Loucy (cell line): ENCODE results near the gene ACER3.

Experiments used
- H2AFZ ChIP-seq: fragments of 200-600 bp; sonication (generic); 2 replicates; pipeline ENCODE4 v1.6.0; 2016; ENCODE audit warnings: antibody characterized with exemption, mild to moderate bottlenecking, low read length, moderate library complexity
- H3F3A ChIP-seq: fragments of 200-600 bp; 2 replicates; pipeline ENCODE4 v1.6.0; 2016; ENCODE audit warnings: antibody characterized with exemption, low read depth, mild to moderate bottlenecking
- H3K27me3 ChIP-seq: fragments of 200-600 bp; sonication (generic); 2 replicates; pipeline ENCODE4 v1.6.1; 2014; ENCODE audit warnings: low read length, mild to moderate bottlenecking; ENCODE audit not compliant: insufficient read depth, poor library complexity, severe bottlenecking
- H3K36me3 ChIP-seq: fragments of 200-600 bp; sonication (generic); 2 replicates; pipeline ENCODE4 v1.6.1; 2016; ENCODE audit warnings: low read length; ENCODE audit not compliant: insufficient read depth
- H3K4me1 ChIP-seq: fragments of 200-600 bp; sonication (generic); 2 replicates; pipeline ENCODE4 v1.5.1; 2014; ENCODE audit warnings: low read length, mild to moderate bottlenecking; ENCODE audit not compliant: insufficient read depth, poor library complexity, severe bottlenecking
- H3K4me2 ChIP-seq: fragments of 200-600 bp; sonication (generic); 2 replicates; pipeline ENCODE4 v1.6.0; 2014; ENCODE audit warnings: antibody characterized with exemption, low read length, low read depth, mild to moderate bottlenecking; ENCODE audit not compliant: poor library complexity, severe bottlenecking
- H3K4me3 ChIP-seq: fragments of 200-600 bp; sonication (generic); 2 replicates; pipeline ENCODE4 v1.5.1; 2014; ENCODE audit warnings: low read length, mild to moderate bottlenecking, mixed read lengths; ENCODE audit not compliant: poor library complexity, severe bottlenecking
- H3K79me2 ChIP-seq: fragments of 200-600 bp; sonication (generic); 2 replicates; pipeline ENCODE4 v1.6.1; 2014; ENCODE audit warnings: low read length; ENCODE audit not compliant: insufficient read depth
- H3K9ac ChIP-seq: fragments of 200-600 bp; sonication (generic); 2 replicates; pipeline ENCODE4 v1.6.0; 2014; ENCODE audit warnings: mild to moderate bottlenecking, low read depth, low read length, moderate library complexity; ENCODE audit not compliant: poor library complexity, severe bottlenecking
- H3K9me2 ChIP-seq: fragments of 200-600 bp; sonication (generic); replicated peaks from 2 replicates; pipeline ENCODE4 v1.6.1; 2016; ENCODE audit warnings: low read depth, low read length, mixed read lengths
- H3K9me3 ChIP-seq: fragments of 200-600 bp; sonication (generic); 2 replicates; pipeline ENCODE4 v1.6.1; 2014; ENCODE audit warnings: mild to moderate bottlenecking, antibody characterized with exemption, low read length, low read depth; ENCODE audit not compliant: insufficient read depth
- H4K20me1 ChIP-seq: fragments of 200-600 bp; sonication (generic); 2 replicates; pipeline ENCODE4 v1.6.0; 2014; ENCODE audit warnings: antibody characterized with exemption, low read length, mild to moderate bottlenecking; ENCODE audit not compliant: insufficient read depth, poor library complexity, severe bottlenecking
- EZH2phosphoT487 ChIP-seq: fragments of 200-600 bp; IDR thresholded peaks from 2 replicates; pipeline ENCODE4 v1.6.1; 2018; ENCODE audit warnings: antibody characterized with exemption, mild to moderate bottlenecking, moderate library complexity, borderline replicate concordance
- TF ChIP-seq, protein P1 (sequence below): fragments of 200-600 bp; sonication (generic); conservative IDR thresholded peaks from 2 replicates; pipeline ENCODE4 v1.5.1; 2014; ENCODE audit warnings: mild to moderate bottlenecking, antibody characterized with exemption, low read length

Gene ACER3

DNA sequence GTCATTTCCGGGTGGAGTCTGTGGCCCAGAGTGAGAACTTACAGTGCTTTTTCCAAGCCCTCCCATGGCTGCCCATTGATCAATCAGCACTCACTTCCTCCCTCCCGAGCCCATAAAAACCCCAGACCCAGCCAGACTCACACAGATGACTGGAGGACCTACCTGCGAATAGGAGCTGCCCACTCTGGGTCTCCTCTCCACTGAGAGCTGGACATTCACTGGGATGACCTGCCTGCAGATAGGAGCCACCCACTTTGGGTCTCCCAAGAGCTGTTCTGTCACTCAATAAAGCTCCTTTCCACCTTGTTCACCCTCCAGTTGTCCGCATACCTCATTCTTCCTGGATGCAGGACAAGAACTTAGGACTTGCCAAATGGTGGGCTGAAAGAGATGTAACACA lies 117.5 kb downstream of the ACER3 start:
- peaks cover 10% of the 10 kb centered on the region; the same call in 1 of the 2 replicates for H3K9me3 ChIP-seq
- H2AFZ ChIP-seq = no peak overlapping the region
- no peak overlapping the region for H3K9ac ChIP-seq
- H3K4me1 ChIP-seq = no peaks in the 10 kb centered on the region
- no peak overlapping the region for H3K4me2 ChIP-seq
- H3K4me3 ChIP-seq = no peak overlapping the region
- H3F3A ChIP-seq = no peaks in the 10 kb centered on the region
- H3K36me3 ChIP-seq = no peaks in the 10 kb centered on the region
- no peaks in the 10 kb centered on the region for H3K9me2 ChIP-seq
- no peaks in the 10 kb centered on the region for H3K27me3 ChIP-seq
- H3K79me2 ChIP-seq = no peaks in the 10 kb centered on the region
- no peaks in the 10 kb centered on the region for H4K20me1 ChIP-seq
- no peak for TF ChIP-seq EZH2phosphoT487
- TF ChIP-seq, protein P1, sequence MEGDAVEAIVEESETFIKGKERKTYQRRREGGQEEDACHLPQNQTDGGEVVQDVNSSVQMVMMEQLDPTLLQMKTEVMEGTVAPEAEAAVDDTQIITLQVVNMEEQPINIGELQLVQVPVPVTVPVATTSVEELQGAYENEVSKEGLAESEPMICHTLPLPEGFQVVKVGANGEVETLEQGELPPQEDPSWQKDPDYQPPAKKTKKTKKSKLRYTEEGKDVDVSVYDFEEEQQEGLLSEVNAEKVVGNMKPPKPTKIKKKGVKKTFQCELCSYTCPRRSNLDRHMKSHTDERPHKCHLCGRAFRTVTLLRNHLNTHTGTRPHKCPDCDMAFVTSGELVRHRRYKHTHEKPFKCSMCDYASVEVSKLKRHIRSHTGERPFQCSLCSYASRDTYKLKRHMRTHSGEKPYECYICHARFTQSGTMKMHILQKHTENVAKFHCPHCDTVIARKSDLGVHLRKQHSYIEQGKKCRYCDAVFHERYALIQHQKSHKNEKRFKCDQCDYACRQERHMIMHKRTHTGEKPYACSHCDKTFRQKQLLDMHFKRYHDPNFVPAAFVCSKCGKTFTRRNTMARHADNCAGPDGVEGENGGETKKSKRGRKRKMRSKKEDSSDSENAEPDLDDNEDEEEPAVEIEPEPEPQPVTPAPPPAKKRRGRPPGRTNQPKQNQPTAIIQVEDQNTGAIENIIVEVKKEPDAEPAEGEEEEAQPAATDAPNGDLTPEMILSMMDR = no peak

DNA sequence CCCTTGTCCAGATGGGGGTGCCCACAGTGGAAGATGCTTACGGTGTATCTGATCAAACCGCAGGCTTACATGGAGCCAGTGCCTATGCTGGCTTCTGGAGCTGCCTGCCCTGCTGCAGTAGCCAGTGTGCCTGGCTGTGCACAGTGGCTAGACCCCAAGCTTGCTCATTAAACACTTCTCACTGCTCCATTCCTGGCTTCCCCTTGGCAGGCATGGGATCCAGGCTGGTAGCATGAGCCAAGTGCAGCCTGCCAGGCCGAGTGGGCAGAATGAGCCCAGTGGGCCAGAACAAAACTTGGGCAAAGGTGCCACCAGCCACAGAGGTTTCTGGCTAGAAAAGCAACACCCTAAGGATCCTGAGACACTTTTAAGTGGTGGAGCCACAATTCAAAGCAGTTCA lies 118.1 kb downstream of the ACER3 start:
- H3F3A ChIP-seq = no peaks in the 10 kb centered on the region
- peaks cover 10% of the 10 kb centered on the region; the same call in 1 of the 2 replicates for H3K9me3 ChIP-seq
- TF ChIP-seq EZH2phosphoT487 = no peak
- TF ChIP-seq, protein P1 = no peak
- H3K27me3 ChIP-seq = no peaks in the 10 kb centered on the region
- H3K36me3 ChIP-seq = no peaks in the 10 kb centered on the region
- no peaks in the 10 kb centered on the region for H3K79me2 ChIP-seq
- no peaks in the 10 kb centered on the region for H4K20me1 ChIP-seq
- no peaks in the 10 kb centered on the region for H3K4me1 ChIP-seq
- H3K9ac ChIP-seq = no peak overlapping the region
- no peak overlapping the region for H2AFZ ChIP-seq
- no peak overlapping the region for H3K4me2 ChIP-seq
- no peaks in the 10 kb centered on the region for H3K9me2 ChIP-seq
- H3K4me3 ChIP-seq = no peak overlapping the region

DNA sequence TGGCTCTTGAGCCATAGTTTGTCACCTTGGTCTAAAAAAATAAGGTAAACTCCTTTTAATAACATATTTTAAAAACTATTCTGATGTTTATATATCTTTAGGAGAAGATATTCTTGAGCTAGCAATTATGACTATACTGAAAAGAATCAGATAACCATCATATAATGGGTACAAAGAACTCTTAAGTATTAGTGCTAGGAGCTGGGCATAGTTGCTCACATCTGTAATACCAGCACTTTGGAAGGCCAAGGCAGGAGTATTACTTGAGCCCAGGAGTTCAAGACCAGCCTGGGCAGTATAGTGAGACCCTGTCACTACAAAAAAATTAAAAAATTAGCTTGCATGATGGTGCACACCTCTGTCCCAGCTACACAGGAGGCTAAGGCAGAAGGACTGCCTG lies 119.5 kb downstream of the ACER3 start:
- Histone ChIP-seq H3K4me1 (no peaks in the 10 kb centered on the region), H3K9ac (no peak overlapping the region), H3K27me3 (no peaks in the 10 kb centered on the region), H3K4me3 (no peak overlapping the region), H3K9me3 (peaks cover 10% of the 10 kb centered on the region; the same call in 1 of the 2 replicates), H3K9me2 (no peaks in the 10 kb centered on the region), H3K4me2 (no peak overlapping the region), H4K20me1 (no peaks in the 10 kb centered on the region), H3F3A (no peaks in the 10 kb centered on the region), H2AFZ (no peak overlapping the region), H3K36me3 (no peaks in the 10 kb centered on the region), H3K79me2 (no peaks in the 10 kb centered on the region)
- TF ChIP-seq, protein P1 = no peak
- TF ChIP-seq EZH2phosphoT487 = no peak
